ENCODE results near the gene ZCRB1. TPM values are rescaled to one million over a fixed set of nuclear protein-coding genes. Genes with fewer than 3 reads are reported as not detected.

The ZCRB1 gene
- total RNA-seq, 1 donor from 2014 or later = 31.5 TPM

DNA sequence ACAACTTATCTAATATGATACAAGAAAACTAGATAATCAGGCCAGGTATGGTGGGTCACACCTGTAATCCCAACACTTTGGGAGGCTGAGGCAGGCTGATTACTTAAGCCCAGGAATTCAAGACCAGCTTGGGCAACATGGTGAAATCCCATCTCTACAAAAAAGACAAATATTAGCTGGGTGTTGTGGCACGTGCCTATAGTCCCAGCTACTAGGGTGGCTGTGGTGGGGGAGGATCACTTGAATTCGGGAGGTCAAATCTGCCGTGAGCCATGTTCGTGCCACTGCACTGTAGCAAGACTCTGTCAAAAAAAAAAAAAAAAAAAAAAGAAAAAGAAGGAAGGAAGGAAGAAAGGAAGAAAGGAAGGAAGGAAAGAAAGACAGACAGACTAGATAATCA is 27.0 kb downstream of the ZCRB1 start:
- no peaks in the 10 kb centered on the region for H3K4me1 Mint-ChIP-seq (ENCODE audit: unreplicated experiment)
- no peaks in the 10 kb centered on the region for H3K36me3 Mint-ChIP-seq (ENCODE audit: low read depth, unreplicated experiment)
- H3K27me3 Mint-ChIP-seq (ENCODE audit: unreplicated experiment) = peaks cover 2% of the 10 kb centered on the region
- TF ChIP-seq, protein P1, sequence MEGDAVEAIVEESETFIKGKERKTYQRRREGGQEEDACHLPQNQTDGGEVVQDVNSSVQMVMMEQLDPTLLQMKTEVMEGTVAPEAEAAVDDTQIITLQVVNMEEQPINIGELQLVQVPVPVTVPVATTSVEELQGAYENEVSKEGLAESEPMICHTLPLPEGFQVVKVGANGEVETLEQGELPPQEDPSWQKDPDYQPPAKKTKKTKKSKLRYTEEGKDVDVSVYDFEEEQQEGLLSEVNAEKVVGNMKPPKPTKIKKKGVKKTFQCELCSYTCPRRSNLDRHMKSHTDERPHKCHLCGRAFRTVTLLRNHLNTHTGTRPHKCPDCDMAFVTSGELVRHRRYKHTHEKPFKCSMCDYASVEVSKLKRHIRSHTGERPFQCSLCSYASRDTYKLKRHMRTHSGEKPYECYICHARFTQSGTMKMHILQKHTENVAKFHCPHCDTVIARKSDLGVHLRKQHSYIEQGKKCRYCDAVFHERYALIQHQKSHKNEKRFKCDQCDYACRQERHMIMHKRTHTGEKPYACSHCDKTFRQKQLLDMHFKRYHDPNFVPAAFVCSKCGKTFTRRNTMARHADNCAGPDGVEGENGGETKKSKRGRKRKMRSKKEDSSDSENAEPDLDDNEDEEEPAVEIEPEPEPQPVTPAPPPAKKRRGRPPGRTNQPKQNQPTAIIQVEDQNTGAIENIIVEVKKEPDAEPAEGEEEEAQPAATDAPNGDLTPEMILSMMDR (IDR thresholded peaks at IDR 0.05; ENCODE audit: unreplicated experiment) = no peak
- H3K27ac Mint-ChIP-seq (ENCODE audit: unreplicated experiment) = no peak overlapping the region
- no peaks in the 10 kb centered on the region for H3K9me3 Mint-ChIP-seq (ENCODE audit: unreplicated experiment)
- DNase-seq (ENCODE audit: low spot score) = no peak
- no peak overlapping the region for H3K4me3 Mint-ChIP-seq (ENCODE audit: unreplicated experiment)

- TF ChIP-seq, protein P1 (IDR thresholded peaks at IDR 0.05; ENCODE audit: unreplicated experiment) = peak; percentile 79
- H3K36me3 Mint-ChIP-seq (ENCODE audit: low read depth, unreplicated experiment) = no peaks in the 10 kb centered on the region
- no peak for DNase-seq (ENCODE audit: low spot score)
These were observed 29.3 kb downstream of the ZCRB1 start for GRCh38 chr12:42296503-42297109.

GRCh38 chr12:42291680-42292079 is 34.2 kb downstream of the ZCRB1 start:
- no peaks in the 10 kb centered on the region for H3K36me3 Mint-ChIP-seq (ENCODE audit: low read depth, unreplicated experiment)

More at GRCh38 chr12:42296503-42297109, 29.3 kb downstream of the ZCRB1 start:
- Mint-ChIP-seq H3K9me3 (ENCODE audit: unreplicated experiment) (no peaks in the 10 kb centered on the region), H3K27ac (ENCODE audit: unreplicated experiment) (no peak overlapping the region), H3K27me3 (ENCODE audit: unreplicated experiment) (peaks cover 2% of the 10 kb centered on the region), H3K4me1 (ENCODE audit: unreplicated experiment) (no peaks in the 10 kb centered on the region), H3K4me3 (ENCODE audit: unreplicated experiment) (no peak overlapping the region)

DNA sequence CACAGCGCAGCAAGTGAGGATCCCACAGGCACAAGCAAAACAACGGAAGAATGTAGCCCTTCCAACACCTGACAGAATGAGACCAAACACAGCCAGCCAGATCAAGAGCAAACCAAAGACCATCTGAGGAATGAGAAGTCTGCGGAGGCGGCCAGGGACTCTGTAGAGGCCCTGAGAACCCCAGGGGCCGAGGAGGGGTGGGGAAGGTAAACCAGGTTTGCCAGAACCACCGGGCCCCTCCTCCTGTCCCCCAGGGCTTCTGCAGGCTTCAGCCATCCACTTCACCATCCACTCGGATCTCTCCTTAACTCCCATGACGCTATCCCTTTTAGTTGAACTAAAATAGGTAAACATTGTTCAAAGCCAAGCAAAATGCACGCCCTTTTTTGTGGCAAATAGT is 37.4 kb downstream of the ZCRB1 start:
- Mint-ChIP-seq H3K27me3 (ENCODE audit: unreplicated experiment) (no peaks in the 10 kb centered on the region), H3K9me3 (ENCODE audit: unreplicated experiment) (no peaks in the 10 kb centered on the region), H3K4me1 (ENCODE audit: unreplicated experiment) (no peaks in the 10 kb centered on the region), H3K36me3 (ENCODE audit: low read depth, unreplicated experiment) (no peaks in the 10 kb centered on the region), H3K27ac (ENCODE audit: unreplicated experiment) (no peak overlapping the region), H3K4me3 (ENCODE audit: unreplicated experiment) (no peak overlapping the region)
- DNase-seq (ENCODE audit: low spot score) = no peak
- TF ChIP-seq, protein P1 (IDR thresholded peaks at IDR 0.05; ENCODE audit: unreplicated experiment) = no peak

More at GRCh38 chr12:42291680-42292079, 34.2 kb downstream of the ZCRB1 start:
- H3K27me3 Mint-ChIP-seq (ENCODE audit: unreplicated experiment) = no peaks in the 10 kb centered on the region
- no peak for DNase-seq (ENCODE audit: low spot score)
- no peaks in the 10 kb centered on the region for H3K4me1 Mint-ChIP-seq (ENCODE audit: unreplicated experiment)
- H3K27ac Mint-ChIP-seq (ENCODE audit: unreplicated experiment) = no peak overlapping the region
- TF ChIP-seq, protein P1 (IDR thresholded peaks at IDR 0.05; ENCODE audit: unreplicated experiment) = no peak
- H3K9me3 Mint-ChIP-seq (ENCODE audit: unreplicated experiment) = no peaks in the 10 kb centered on the region
- no peak overlapping the region for H3K4me3 Mint-ChIP-seq (ENCODE audit: unreplicated experiment)

GRCh38 chr12:42286741-42287140 is 39.2 kb downstream of the ZCRB1 start:
- Mint-ChIP-seq H3K36me3 (ENCODE audit: low read depth, unreplicated experiment) (no peaks in the 10 kb centered on the region), H3K27me3 (ENCODE audit: unreplicated experiment) (no peaks in the 10 kb centered on the region), H3K4me1 (ENCODE audit: unreplicated experiment) (no peaks in the 10 kb centered on the region), H3K4me3 (ENCODE audit: unreplicated experiment) (no peak overlapping the region), H3K9me3 (ENCODE audit: unreplicated experiment) (no peaks in the 10 kb centered on the region), H3K27ac (ENCODE audit: unreplicated experiment) (no peak overlapping the region)
- TF ChIP-seq, protein P1 (IDR thresholded peaks at IDR 0.05; ENCODE audit: unreplicated experiment) = no peak
- no peak for DNase-seq (ENCODE audit: low spot score)
